KBM-7 (cell line): ENCODE data around the gene SOBP.

Experiments used
- DNase-seq: peaks from one replicate; pipeline ENCODE4 v3.0.0-alpha.2; 2015
- in situ Hi-C: fragments of 300-500 bp; cut with MboI; formaldehyde crosslinking; loops from 2 replicates; pipeline ENCODE4 v1.14.3; 2020; ENCODE audit warnings: low sequenced_read_pairs, low pct_unique_long_range_greater_than_20kb, mixed read lengths

The SOBP gene

GRCh38 chr6:107645740-107646139 is 155.8 kb downstream of the SOBP start:
- DNase-seq: no peak
- in situ Hi-C loops: no loop called here

GRCh38 chr6:107646176-107646575 is 156.3 kb downstream of the SOBP start:
- in situ Hi-C loops: no loop called here
- no peak for DNase-seq

GRCh38 chr6:107646776-107647438 is 157.0 kb downstream of the SOBP start:
- in situ Hi-C loops: no loop called here
- DNase-seq: no peak

- in situ Hi-C loops: no loop called here
- no peak for DNase-seq
Measured at GRCh38 chr6:107647439-107647948, 157.6 kb downstream of the SOBP start.

- no peak for DNase-seq
- in situ Hi-C loops: no loop called here
Measured at GRCh38 chr6:107648983-107649382, 159.1 kb downstream of the SOBP start.

GRCh38 chr6:107652526-107653182 is 162.7 kb downstream of the SOBP start:
- no peak for DNase-seq
- in situ Hi-C loops: loop anchor here (25.0 kb wide), 1 partner anchor 515 kb away; no protein-coding TSS in a partner anchor

- in situ Hi-C loops: loop anchor here (25.0 kb wide), 1 partner anchor 516 kb away; no protein-coding TSS in a partner anchor
- DNase-seq: no peak
Measured at GRCh38 chr6:107653183-107653580, 163.3 kb downstream of the SOBP start.

- in situ Hi-C loops: loop anchor here (25.0 kb wide), 1 partner anchor 517 kb away; no protein-coding TSS in a partner anchor
Measured at GRCh38 chr6:107653861-107654394, 164.0 kb downstream of the SOBP start.

GRCh38 chr6:107654764-107655163 is 164.8 kb downstream of the SOBP start:
- no peak for DNase-seq
- in situ Hi-C loops: loop anchor here (25.0 kb wide), 1 partner anchor 517 kb away; no protein-coding TSS in a partner anchor

More at GRCh38 chr6:107653861-107654394, 164.0 kb downstream of the SOBP start:
- no peak for DNase-seq

GRCh38 chr6:107655245-107655644 is 165.3 kb downstream of the SOBP start:
- DNase-seq: peak; percentile 32
- in situ Hi-C loops: loop anchor here (25.0 kb wide), 1 partner anchor 518 kb away; no protein-coding TSS in a partner anchor

GRCh38 chr6:107655864-107656263 is 165.9 kb downstream of the SOBP start:
- in situ Hi-C loops: loop anchor here (25.0 kb wide), 1 partner anchor 519 kb away; no protein-coding TSS in a partner anchor

GRCh38 chr6:107656401-107656800 is 166.5 kb downstream of the SOBP start:
- no peak for DNase-seq
- in situ Hi-C loops: loop anchor here (25.0 kb wide), 1 partner anchor 519 kb away; no protein-coding TSS in a partner anchor

More at GRCh38 chr6:107655864-107656263, 165.9 kb downstream of the SOBP start:
- DNase-seq: no peak

GRCh38 chr6:107656883-107657282 is 167.0 kb downstream of the SOBP start:
- in situ Hi-C loops: loop anchor here (25.0 kb wide), 1 partner anchor 520 kb away; no protein-coding TSS in a partner anchor
- no peak for DNase-seq

GRCh38 chr6:107657373-107657754 is 167.4 kb downstream of the SOBP start:
- in situ Hi-C loops: loop anchor here (25.0 kb wide), 1 partner anchor 520 kb away; no protein-coding TSS in a partner anchor

GRCh38 chr6:107657755-107658461 is 168.0 kb downstream of the SOBP start:
- in situ Hi-C loops: loop anchor here (25.0 kb wide), 1 partner anchor 521 kb away; no protein-coding TSS in a partner anchor
- DNase-seq: peak; percentile 62

More at GRCh38 chr6:107657373-107657754, 167.4 kb downstream of the SOBP start:
- DNase-seq: no peak

GRCh38 chr6:107658920-107659865 is 169.3 kb downstream of the SOBP start:
- no peak for DNase-seq
- in situ Hi-C loops: loop anchor here (25.0 kb wide), 1 partner anchor 522 kb away; no protein-coding TSS in a partner anchor

- in situ Hi-C loops: loop anchor here (25.0 kb wide), 1 partner anchor 524 kb away; no protein-coding TSS in a partner anchor
- DNase-seq: no peak
Measured at GRCh38 chr6:107660839-107661238, 170.9 kb downstream of the SOBP start.

GRCh38 chr6:107661291-107661690 is 171.4 kb downstream of the SOBP start:
- in situ Hi-C loops: loop anchor here (25.0 kb wide), 1 partner anchor 524 kb away; no protein-coding TSS in a partner anchor
- no peak for DNase-seq
